NCI-H446 (cell line): ENCODE data around the gene CA5B.
"Not testable (repeated sequence)": the region's sequence is repeated elsewhere in the genome, so short reads cannot be mapped to it uniquely, and the experiment has no call there.

ENCODE experiments used
- DNase-seq, 2 experiments: peaks; one replicate each; lab custom pipeline; 2025; lab: John Stamatoyannopoulos, UW

The CA5B gene

GRCh38 chrX:15814771-15815365, 76.8 kb downstream of the CA5B start:
- DNase-seq, result no peak

GRCh38 chrX:15815779-15816437, 77.8 kb downstream of the CA5B start:
- DNase-seq, result no peak

GRCh38 chrX:15816438-15816809, 78.4 kb downstream of the CA5B start:
- no peak for DNase-seq

- DNase-seq, result no peak
These were observed 78.8 kb downstream of the CA5B start for GRCh38 chrX:15816886-15817285.

- no peak for DNase-seq
These were observed 82.3 kb downstream of the CA5B start for GRCh38 chrX:15820106-15821073.

GRCh38 chrX:15822922-15823321, 84.9 kb downstream of the CA5B start:
- no peak for DNase-seq

GRCh38 chrX:15825936-15826335, 87.9 kb downstream of the CA5B start:
- no peak for DNase-seq

GRCh38 chrX:15829217-15829616, 91.1 kb downstream of the CA5B start:
- no peak for DNase-seq

GRCh38 chrX:15831347-15831746, 93.3 kb downstream of the CA5B start:
- DNase-seq, result not testable (repeated sequence)

- DNase-seq, result no peak
These were observed 96.0 kb downstream of the CA5B start for GRCh38 chrX:15834053-15834452.

GRCh38 chrX:15834827-15835595, 96.9 kb downstream of the CA5B start:
- DNase-seq, result no peak
